ENCODE measurements around the gene NVL.
A peak's percentile ranks its signal among the peaks of the same experiment; 100 is the strongest.

NVL gene

DNA sequence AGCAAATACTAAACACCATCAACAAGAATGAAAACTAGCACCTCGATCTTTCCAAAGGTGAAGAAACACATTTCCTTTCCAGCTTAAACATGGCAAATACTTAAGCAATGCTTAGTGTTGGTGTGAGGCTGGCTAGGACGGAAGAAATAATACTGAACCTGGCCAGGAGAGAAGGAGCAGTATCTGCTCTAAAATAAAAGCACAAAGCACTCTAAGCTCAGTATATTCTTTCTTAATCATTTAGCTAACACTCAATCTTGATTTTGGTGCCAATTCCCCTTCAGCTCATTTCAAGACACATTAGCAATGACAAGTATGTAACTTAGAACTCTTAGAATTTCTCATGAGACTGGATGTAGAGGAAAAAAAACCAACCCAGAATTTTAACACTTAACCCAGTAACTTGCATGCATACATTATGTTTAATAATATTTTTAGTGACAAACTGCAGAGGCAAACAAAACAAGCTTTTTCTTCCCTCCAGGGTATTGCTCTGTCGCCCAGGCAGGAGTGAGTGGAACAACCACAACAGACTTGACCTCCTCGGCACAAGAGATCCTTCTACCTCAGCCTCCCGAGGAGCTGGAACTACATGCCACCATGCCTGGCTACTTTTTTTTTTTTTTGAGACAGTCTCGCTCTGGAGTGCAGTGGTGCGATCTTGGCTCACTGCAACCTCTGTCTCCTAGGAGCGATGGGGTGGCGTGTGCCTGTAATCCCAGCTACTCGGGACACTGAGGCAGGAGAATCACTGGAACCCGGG, 92.7 kb downstream of the NVL start:
- no peak for DNase-seq (ENCODE audit: low read depth)
- TF ChIP-seq, protein P1, sequence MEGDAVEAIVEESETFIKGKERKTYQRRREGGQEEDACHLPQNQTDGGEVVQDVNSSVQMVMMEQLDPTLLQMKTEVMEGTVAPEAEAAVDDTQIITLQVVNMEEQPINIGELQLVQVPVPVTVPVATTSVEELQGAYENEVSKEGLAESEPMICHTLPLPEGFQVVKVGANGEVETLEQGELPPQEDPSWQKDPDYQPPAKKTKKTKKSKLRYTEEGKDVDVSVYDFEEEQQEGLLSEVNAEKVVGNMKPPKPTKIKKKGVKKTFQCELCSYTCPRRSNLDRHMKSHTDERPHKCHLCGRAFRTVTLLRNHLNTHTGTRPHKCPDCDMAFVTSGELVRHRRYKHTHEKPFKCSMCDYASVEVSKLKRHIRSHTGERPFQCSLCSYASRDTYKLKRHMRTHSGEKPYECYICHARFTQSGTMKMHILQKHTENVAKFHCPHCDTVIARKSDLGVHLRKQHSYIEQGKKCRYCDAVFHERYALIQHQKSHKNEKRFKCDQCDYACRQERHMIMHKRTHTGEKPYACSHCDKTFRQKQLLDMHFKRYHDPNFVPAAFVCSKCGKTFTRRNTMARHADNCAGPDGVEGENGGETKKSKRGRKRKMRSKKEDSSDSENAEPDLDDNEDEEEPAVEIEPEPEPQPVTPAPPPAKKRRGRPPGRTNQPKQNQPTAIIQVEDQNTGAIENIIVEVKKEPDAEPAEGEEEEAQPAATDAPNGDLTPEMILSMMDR (IDR thresholded peaks at IDR 0.05; ENCODE audit: low read length, missing control alignments) = no peak
- no peak overlapping the region for H3K4me3 ChIP-seq (replicated peaks; ENCODE audit: low read depth, low read length)

DNA sequence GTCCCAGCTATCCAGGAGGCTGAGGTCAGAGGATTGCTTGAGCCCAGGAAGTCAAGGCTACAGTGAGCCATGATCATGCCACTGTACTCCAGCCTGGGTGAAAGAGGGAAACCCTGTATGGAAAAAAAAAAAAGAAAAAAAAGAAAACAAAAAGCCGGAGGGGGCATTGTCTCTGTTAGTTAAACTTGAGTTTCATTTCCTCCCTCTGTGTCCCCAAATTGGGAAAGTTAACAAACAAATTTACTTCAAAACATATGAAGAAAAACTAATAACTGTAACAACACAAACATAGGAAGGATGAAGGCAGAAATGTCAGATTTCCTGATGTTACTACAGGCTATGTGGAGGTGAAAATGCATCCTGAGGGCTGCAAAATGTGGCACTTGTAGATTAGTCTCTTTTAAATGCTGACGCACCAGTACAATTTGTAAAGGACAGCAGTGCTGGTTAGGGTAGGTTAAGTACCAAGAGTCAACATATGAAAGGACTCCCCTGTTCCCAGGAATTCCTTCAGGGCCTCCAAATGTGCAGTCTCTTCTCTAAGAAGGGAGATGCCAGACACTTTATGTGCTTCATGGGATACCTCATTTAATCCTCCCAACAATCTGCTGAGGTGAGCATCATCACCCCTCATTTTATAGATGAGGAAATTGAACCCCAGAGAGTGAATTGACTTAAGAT, 94.0 kb downstream of the NVL start:
- no peak for DNase-seq (ENCODE audit: low read depth)
- TF ChIP-seq, protein P1 (IDR thresholded peaks at IDR 0.05; ENCODE audit: low read length, missing control alignments) = no peak
- no peak overlapping the region for H3K4me3 ChIP-seq (replicated peaks; ENCODE audit: low read depth, low read length)

DNA sequence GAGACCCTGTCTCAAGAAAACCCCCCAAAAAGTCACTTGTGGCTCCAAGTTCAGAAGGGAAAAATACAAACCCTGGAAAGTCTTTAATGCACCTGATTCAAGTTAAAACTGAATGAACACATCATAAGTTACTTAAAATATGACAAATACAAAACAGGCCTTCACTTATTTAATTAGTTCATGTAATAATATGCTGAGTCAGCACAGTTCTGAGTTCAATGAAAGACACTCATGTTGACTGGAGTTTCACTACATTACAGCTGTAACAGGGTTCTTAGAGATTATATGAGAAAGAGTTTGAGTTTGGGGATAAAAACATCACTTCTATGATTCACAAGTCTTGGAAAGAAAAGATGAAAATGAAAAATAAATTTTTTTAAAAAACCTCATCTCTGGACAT, 96.0 kb downstream of the NVL start:
- TF ChIP-seq, protein P1 (IDR thresholded peaks at IDR 0.05; ENCODE audit: low read length, missing control alignments) = no peak
- no peak overlapping the region for H3K4me3 ChIP-seq (replicated peaks; ENCODE audit: low read depth, low read length)
- DNase-seq (ENCODE audit: low read depth) = no peak

DNA sequence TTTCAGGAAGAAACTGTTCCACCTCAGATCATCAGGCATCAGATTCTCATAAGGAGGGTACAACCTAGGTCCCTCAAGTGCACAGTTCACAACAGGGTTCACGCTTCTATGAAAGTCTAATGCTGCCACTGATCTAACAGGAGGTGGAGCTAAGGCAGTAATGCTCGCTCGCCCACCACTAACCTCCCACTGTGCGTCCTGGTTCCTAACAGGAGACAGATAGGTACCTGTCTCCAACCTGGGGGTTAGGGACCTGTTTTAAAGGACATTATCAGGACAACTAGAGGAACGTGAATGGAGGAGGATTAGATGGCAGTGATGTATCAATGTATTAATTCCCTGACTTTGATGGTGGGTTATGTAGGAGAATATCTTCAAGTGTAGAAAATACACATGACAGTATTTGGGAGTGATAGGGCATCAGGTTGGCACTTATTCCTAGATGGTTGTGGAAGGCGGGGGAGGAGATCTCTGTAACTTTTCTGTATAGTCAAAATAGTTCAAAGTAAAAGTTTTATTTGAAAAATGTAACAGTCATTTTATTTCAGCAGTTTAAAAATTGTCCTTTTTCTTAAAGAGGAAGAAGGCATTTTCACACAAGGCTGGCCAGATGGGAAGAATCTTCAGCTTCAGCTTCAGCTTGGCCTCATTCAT, 103.0 kb downstream of the NVL start:
- H3K4me3 ChIP-seq (replicated peaks; ENCODE audit: low read depth, low read length) = no peak overlapping the region
- TF ChIP-seq, protein P1 (IDR thresholded peaks at IDR 0.05; ENCODE audit: low read length, missing control alignments) = no peak
- DNase-seq (ENCODE audit: low read depth) = no peak

DNA sequence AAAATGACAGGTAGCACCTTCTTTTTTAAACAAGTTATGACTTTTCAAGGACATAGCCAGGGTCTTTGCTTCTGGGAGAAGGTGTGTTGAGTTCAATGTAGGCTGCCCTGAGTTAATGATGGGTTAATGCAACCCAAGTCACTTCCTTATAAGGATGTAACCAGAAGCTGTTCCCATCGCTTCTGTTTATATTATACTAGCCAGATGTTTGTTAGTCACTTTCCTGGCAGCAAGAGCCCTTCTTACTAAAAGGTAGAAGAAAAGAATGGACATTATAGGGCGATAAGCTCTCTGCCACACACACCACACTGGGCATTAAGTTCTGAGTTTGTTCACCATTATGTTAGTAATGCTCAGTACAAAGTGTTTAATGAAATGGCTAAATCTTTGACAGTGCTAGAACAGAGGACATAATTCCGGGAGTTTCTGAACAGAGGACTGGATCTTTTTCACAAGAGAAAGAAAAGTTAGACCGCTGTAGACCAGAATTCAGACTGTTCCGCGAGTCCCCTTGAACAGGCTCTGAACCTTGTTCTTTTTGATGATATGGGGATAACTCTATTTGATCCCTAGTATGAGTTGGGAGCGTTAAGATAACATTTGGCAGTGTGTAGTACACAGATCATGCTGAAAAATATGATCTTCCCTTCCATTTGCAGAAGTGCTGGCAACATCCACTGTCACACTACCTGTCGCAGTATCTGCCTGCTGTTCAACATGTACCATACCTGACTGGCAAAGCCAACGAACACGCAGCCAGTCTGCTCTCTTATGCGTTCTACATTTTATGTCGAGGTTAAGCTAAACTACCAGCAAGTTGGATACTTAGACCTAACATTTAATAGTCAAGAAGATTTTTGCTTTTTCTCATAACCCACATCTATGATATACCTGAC, 105.9 kb downstream of the NVL start:
- TF ChIP-seq, protein P1 (IDR thresholded peaks at IDR 0.05; ENCODE audit: low read length, missing control alignments) = no peak
- H3K4me3 ChIP-seq (replicated peaks; ENCODE audit: low read depth, low read length) = no peak overlapping the region
- DNase-seq (ENCODE audit: low read depth) = peak; percentile 86

DNA sequence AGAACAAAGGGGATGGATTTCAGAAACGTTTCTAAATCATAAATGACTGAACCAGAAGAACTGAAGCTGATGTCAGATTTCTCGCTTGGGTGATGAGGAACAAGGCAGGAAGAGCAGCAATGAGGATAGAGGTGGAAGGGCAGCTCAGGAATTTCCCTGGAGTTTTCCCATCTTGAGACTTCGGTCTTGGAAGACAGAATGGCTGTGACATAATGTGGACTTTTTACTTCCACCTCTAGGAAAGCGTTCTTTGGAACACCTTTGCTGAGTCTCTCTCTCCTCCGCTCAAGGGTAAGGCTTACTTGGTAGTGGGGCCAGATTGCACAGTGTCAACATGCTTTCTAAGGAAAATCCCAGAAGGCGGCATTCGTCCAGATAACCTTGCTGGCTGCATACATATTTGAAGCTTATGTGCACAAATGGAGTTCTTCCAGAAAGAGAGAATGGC, 110.3 kb downstream of the NVL start:
- TF ChIP-seq, protein P1 (IDR thresholded peaks at IDR 0.05; ENCODE audit: low read length, missing control alignments) = no peak
- DNase-seq (ENCODE audit: low read depth) = no peak
- H3K4me3 ChIP-seq (replicated peaks; ENCODE audit: low read depth, low read length) = no peak overlapping the region
